Pulmonary artery endothelial cell (primary cell): ENCODE data around the gene RERE. TPM values are rescaled to one million over a fixed set of nuclear protein-coding genes. Genes with fewer than 3 reads are reported as not detected.
"Not testable (repeated sequence)": the region's sequence is repeated elsewhere in the genome, so short reads cannot be mapped to it uniquely, and the experiment has no call there.

Experiments used
- DNase-seq: peaks from one replicate; pipeline ENCODE4 v3.0.0-alpha.2; 2011; ENCODE audit warnings: low read depth, low spot score
- total RNA-seq: library from RNA; depleted of rRNA; stranded (reverse); fragments of >200 nt; gene quantifications from 2 replicates; pipeline ENCODE4 v1.2.3, GENCODE V29; 2014

Gene RERE
- total RNA-seq, 1 donor from 2014 or later = 60.7 TPM

DNA sequence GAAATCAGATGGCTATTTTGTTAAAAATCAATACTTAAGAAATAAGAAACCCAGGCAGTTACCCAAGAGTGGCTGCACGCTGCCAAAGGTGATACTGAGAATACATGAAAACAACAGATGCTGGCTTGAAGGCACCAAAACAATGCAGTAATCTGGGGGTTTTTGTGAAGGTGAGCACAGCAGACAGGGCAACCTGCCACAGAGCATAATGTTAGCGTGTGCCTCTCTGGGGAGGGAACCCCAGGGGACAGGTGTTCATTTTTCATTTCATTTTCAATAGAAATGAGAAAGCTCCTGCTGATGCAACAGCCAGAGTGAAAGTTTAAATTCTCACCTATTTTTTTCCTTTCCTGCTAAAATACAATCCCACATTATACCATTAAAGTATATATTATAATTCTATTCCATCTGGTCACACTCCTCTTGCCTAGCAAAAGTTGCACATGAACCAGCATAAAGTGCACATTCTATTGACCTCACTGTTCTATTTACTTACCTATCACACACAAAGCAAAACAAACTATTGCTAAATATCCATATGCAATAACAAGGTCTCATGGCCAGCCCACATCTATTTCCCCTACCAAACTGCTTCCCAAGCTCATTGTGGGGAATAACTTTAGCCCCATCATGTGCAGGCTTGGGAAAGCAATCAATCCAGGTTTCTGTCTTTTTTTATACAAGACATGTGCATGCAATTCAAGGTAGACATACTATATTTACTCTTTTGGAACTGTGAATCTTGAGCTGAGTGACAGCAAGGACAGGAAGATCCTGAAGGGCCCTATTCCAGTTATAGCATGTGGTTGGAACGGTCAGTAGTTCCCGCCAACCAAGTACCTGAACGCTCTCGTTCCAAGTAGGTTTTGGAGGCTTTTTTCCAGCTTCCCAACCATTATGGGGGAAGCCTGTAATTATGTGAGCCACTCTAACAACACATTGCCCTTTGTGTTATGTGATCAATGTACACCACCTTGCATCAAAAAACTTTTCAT is 173.6 kb downstream of the RERE start:
- DNase-seq = no peak

DNA sequence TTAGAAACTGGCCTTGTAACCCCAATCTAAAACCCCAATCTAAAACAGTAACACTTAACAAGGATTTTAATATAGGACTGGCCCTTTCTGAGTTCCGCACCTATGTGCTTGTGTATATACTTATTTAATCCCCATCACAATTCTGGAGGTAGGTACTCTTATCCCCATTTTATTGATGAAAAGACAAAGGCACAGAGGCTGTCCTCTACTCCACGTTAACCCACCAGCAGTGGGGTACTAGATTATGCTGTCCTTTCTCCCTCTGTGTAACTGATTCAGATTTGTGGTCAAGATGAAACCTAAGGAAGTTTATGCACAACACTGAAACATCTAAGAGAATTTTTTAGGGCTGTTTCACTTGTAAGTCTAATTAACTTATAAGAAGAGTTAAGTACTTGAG is 175.3 kb downstream of the RERE start:
- no peak for DNase-seq

DNA sequence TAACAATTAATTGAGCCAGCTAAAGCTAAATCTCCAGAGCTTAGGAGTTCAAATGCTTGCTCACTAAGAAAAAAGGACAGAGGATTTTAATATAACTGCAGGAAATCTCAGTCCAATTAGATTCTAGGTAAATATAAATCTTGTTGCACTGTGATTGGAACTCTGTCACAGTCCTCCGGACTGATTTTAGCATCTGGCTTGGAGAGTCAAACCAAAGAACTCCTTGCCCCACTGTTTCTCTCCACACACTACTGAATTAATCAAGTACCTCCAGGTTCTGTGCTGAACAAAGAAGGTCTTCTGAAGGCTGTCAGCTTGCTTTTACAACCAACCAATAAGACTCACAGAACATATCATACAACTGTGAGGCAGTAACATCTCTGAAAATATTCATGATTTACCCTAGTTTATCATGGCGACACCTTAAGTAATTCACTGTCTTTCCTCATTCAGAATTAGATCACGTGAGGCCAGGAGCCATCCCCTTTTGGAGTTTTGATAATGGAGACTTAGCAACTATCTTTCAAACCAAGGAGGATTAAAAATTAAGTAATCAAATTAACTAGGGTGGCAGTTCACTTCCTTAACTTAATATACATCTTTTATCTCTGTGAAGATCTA is 176.0 kb downstream of the RERE start:
- no peak for DNase-seq

DNA sequence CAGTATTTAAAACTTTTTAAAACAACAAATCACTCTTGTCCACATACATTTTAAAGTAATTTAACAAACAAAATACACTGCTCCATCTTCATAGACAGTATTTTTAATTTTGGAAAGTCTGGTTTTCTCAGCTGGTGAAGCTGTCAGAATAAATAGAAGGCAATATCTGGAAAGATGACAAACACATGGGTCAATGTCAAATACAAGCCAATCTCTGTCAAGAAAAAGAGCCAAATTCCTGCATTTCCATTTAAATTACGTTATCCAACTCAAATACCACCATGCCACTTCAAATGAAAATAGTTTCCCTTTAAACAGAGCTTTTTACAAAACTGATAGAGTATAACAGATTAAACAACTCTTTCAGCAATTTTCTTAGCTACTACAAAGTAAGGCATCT is 176.5 kb downstream of the RERE start:
- no peak for DNase-seq

DNA sequence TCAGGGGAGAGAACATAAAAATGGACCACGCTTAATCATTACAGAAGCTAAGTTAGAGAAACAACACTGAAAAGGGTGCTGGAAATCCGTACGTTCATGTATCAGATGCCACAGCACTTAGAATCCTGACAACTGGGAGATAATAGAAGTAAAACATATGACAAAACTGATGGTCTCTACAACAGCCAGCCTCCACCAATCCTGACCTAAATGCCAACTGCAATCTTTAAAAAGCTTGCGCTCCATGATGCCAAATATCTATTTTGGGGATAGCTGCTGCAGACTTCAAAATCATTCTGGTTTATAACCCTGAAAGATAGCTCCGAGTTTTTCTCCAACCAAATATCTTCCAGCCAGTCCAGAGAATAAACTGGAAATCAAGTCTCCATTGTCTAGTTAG is 178.3 kb downstream of the RERE start:
- DNase-seq = no peak

DNA sequence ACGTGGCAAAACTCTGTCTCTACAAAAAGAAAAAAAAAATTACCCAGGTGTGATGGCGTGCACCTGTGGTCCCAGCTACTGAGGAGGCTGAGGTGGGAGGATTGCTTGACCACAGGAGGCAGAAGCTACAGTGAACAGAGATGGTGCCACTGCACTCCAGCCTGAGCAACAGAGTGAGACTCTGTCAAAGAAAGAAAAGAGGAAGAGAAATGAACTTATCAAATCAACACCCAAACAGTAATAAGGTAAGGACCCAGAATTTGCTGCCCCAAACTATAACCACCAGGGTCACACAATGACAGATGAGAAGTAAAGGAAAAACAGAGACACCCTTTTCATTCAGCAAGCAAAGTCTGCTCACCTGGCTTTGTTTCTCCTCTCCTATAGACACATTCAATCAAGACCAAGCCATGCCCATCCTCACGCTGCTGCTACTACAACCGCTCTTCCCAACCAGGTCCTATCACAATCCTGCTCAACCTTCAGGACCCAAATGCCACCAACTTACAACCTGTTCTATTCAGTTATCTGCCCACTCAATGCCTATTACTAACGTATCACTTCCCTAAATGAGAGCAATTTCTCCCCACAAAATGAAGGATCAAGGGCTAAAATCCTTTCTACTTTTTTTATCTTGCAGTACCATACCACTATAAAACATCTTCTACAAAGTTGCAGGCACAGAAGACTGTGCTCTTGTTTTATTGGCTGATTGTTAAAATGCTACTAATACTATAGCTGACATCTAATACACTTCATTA is 183.5 kb downstream of the RERE start:
- DNase-seq = no peak

DNA sequence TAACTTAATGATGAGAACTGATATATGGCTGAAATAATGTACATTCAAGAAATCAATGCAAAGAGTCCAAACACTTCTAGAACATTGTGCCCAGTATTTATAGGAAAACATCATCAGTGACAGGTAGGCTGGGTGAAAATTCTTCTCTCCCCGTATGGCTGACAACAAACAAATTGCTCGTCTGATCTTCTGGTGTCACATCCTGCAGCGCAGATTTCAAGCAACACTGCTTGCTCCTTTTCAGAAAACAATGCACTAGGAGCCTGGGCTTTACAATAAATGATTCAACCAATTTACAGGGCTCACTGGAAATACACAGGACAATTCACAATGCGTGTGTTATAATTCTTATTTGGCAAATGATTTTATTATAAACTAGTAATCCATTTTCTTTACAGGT is 185.3 kb downstream of the RERE start:
- DNase-seq = no peak

DNA sequence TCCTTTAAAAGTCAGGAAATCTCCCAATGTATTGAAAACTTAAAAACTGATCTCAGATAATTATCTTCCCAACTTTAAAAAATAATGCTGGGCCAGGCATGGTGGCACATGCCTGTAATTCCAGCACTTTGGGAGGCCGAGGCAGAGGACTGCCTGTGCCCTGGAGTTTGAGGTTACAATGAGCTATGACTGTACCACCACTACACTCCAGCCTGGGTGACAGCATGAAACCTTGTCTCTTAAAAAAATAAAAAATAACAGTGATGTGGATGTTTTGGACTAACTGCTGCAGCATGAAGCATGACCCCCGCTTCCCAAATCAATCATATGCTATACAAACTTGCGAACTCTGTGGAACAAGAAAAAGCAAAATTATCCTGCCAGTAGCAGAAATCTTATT is 186.3 kb downstream of the RERE start:
- DNase-seq = no peak

DNA sequence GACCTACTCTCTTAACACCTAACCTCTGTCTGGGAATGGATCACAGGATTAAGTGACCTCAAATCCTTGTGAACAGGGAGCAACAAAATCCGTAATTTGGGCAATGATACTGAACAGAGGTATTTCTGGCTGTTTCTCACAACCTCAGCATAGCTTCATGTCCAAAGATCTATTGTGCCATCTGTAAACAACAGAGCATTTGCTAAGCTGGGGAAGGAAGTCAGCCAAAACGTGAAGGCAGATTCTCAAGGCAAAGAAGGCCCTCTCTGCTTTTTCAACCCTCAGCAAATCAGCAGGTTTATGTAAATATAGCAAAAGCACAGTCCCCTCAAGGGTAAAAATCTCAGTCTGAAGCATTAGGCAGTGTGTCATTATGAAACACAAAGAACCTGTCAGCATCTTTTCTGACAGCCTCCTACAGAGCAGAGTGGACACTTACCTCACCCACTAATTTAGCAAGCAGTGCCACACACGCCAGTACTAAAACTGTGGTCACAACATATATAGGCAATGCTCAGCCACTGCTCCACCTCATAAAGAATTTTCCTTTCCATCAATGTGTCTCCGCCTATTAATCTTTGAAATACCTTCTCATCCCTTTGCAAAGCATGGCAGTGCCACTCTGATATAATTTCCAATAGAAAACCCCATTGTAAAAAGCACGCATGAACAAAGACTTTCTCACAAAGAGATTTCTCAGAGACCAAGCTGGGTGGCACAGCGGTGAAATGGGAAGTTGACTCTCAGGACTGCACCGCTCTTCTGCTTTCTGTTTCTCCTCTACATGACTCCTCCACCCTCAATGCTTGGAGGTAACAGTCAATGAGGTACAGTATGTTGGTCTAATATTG is 188.0 kb downstream of the RERE start:
- DNase-seq = no peak

DNA sequence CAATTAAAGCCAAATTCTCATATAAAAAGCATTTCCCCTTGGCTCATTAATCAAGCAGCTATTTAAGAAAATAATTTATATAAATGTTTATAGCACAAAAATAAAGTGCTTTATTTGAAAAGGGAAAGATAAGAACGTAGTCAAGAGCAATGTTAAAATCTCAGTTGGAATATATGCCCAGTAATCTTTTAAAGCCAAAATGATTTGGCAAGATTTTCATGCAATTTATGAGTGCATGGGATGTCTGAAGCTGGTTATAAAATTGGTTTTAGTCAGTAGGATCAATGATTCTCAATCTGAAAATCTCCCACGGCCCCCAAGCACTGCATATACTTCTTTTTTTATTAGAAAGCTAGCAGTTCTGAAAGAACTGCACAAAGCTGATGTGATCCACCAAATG is 188.8 kb downstream of the RERE start:
- no peak for DNase-seq

DNA sequence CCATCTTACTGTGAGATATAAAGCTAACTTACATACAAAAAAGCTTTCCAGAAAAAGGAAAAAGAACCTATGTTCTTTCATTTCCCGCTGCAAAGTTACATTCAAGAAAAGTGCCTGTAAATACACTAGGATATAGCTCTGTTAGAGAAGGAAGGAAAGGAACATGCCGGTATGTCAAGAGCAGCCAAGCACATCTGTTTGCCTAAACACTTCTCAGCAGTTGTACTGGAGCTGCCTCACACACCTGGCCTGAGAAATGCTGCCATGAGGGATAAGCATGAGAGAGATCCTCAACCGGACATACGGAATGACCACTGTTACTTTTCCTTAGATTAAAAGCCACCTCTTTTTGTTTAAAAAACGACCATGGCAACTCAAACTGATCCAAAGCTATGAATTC is 189.7 kb downstream of the RERE start:
- no peak for DNase-seq

DNA sequence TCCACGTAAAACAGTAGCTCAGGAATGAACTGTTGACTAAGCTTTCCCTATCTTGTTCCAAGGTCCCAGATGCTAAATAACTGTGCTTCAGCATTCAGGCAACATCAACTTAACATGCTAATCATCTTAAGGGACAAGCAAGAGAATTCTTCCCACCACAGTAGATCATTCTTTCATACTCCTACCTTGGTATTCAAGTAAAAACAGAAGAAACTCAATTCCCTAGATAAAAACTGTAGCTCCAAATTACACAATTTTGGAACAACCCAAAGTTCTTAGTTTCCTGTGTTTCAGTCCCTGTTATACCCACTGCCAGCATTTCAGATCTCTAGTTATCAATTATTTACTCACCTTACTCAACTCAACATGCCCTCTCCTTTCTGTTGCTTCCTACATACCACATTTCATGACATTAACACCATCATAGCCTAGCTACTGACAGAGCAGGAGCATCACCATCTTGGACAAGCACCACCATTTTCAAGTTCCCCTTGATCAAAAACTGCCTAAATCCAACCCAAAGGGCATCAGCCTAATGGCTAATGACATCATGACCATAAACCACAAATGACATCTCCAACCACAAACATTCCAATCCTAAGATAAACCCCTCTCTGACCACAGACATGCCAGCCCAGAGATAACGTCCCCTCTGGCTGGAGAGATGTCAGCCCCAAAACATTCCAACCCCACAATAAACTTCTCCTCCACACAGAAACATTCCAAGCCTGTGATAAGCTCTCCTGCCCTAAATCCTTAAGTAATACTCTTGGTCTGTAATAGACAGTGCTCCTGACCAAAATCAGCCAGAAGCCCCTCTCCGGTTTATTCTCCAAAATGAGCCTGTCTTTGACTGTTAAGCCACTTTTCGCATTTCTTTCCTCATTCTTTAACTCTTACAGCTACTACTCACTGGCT is 191.2 kb downstream of the RERE start:
- DNase-seq = no peak

DNA sequence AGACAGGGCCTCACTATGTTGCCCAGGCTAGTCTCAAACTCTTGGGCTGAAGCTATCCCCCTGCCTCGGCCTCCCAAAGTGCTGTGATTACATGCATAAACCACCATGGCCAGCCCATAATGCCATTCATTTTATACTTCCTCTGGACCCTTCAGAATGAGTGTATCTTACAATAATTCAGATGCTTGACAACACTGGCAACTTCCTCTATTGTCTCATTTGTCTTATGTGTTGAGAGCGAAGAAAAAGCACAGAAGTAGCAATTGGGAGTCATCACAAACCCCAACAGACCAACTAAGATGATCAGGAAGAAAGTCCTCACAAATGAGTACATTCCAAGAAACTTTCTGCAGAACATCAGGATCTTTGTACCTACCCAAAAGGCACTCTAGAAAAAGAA is 191.9 kb downstream of the RERE start:
- no peak for DNase-seq

DNA sequence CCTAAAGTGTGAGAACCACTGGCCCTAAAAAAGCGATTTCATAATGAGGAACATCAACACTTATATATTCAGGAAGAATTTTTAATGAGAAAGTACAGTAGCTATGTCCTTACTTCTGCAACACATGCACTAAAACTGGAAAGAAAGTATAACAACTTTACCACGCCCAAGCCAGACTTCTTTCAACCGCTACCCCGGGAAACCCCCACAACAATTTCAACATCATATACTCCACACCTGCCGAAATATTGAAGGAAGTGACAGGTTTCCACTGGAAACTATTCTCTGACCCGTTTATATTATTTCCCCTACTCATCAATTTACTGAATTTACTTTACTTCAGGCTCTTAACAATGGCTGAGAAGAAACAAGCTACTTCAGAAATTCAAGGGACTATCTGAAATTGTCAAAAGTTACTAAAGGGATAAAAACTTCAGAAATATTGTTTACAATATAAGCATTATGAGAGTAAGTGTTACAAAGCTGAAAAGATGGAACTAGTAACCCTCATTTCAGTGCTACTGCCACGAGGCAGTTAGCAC is 193.7 kb downstream of the RERE start:
- not testable (repeated sequence) for DNase-seq

DNA sequence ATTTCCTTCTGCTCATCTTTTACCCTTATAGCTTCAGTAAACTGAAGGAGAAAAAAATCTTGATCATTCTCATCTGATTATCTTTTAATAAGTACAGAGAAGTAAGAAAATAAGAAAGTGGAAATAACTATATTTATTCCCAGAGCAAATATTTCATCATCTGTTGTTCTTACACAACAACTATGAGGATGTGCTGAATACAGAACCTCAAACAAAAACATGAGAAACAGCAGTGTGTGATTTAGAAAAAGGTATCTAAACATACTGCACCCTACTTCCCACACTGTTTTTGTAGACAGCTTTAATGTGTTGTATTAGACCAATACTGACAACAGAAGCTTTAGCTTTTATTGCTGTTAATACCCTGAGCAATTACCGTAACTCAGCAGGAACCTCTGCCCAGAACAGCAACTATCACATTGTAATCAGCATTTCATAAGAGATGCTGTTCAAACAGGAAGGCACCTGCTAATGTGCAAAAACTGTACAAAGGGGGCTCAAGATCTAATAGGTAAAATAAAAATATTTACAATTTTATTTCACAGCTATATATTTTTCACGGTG is 195.6 kb downstream of the RERE start:
- not testable (repeated sequence) for DNase-seq

DNA sequence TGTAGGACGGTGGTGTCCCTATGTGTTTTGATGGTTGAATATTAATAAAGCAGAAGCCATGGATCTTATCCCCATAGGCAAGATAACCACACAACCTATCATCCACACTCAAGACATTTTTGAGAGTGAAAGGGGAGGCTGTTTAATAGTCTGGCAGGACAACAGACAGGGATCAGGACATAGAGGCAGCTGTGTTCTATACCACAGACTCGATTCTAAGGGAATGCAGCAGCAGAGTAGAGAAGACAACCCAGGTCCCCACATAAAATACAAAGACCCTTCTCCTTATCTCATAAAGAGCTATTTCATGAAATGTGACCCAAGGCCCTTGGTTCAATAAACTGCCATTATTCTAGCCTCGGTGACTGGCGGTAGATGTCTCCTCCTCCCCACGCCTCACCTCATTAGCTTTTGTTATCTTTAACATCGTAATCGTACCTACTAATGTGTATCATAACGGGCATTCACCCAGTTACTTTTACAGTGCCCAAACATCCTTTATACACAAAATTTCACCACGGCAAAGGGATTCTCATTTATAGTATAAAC is 196.3 kb downstream of the RERE start:
- DNase-seq = not testable (repeated sequence)

DNA sequence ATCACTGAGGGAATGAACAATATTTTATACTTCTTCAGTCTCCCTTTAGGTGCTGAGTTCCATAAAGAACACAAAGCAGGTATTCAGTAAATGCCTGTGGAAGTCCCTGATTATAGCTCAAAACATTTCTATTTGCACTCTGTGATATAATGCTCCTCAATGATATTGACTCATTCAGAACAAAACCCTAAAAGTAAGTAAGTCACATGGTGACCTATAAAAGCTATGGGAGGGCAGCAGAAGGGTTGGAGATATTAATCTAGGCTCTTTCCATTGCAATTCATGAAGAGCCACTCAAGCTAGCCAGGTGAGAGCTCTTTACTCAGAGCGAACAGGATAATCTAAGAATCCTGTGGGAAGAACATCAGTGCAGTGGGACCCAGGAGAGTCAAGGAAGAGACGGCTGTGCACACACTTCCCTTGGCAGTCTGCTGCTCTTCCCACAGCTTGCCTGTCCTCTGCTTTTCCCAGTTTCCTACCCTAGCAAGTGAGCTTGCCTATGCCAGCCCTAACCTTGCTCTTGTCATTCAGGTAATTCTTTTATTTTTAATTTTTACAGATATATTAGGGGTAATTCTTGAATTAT is 197.4 kb downstream of the RERE start:
- DNase-seq = not testable (repeated sequence)

DNA sequence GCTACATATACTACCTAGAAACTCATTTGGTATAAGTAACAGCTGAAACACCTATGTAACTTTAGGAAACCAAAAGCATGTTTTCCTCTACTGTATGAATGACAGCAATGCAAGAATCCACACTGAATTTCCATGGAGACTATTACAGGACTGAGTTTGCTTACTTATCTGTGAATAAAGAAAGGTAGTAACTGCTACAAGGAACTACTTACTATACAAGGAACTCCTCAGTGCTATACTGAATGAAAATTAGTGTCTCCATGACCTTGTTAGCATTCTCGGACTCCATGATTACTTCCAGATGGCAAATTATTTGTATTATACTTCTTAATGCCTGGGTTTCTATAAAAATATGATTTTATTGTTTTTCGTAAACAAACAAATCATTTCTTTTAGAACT is 198.0 kb downstream of the RERE start:
- DNase-seq = not testable (repeated sequence)

DNA sequence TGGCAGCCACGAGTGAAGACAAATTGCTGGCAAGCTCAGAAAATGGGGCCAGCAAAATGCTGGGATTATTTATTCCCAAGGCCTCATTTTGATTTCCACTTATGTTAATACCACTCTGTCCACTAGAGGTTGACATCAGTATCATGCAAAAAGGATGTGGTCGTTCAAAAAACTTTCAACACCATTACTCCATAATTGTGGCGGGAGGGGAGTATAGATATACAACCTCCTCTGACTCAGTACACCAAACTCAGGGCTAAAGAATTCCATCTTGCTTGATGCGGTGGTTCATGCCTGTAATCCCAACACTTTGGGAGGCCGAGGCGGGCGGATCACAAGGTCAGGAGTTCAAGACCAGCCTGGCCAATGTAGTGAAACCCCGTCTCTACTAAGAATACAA is 200.6 kb downstream of the RERE start:
- DNase-seq = not testable (repeated sequence)
